Panc1 (cell line): ENCODE results near the gene ABCD4. TPM values are rescaled to one million over a fixed set of nuclear protein-coding genes. Genes with fewer than 3 reads are reported as not detected.

Experiments used
- ATAC-seq: fragments of 200-7000 bp; cut with Tn5 transposase; 2 replicates; pipeline ENCODE4 v1.9.1; 2020; ENCODE audit warnings: mild to moderate bottlenecking, moderate library complexity
- BruUV-seq: library from RNA; stranded (reverse); fragments of 400-500 nt; replicated peaks from 2 replicates; lab custom pipeline; 2021; lab: Mats Ljungman, UMichigan
- CTCF ChIA-PET: fragments of 300-600 bp; sonication (Branson Sonifier 250); formaldehyde crosslinking; loops from one replicate; lab custom pipeline; 2022; ENCODE audit warnings: antibody characterized with exemption; lab: Charles Lee
- POLR2A ChIA-PET: fragments of 300-600 bp; sonication (Branson Sonifier 250); formaldehyde crosslinking; loops from one replicate; lab custom pipeline; 2022; ENCODE audit warnings: antibody characterized with exemption; lab: Charles Lee
- DNase-seq: peaks from one replicate; pipeline ENCODE4 v3.0.0-alpha.2; 2010; ENCODE audit warnings: low read depth, low spot score
- H3K27ac ChIP-seq: 2 replicates; pipeline ENCODE4 v1.5.1; 2011; ENCODE audit warnings: mild to moderate bottlenecking, low read length, inconsistent platforms
- H3K27me3 ChIP-seq: fragments of 200-500 bp; sonication (Bioruptor generic); 2 replicates; pipeline ENCODE4 v1.6.0; 2014; ENCODE audit warnings: low read length, inconsistent platforms; ENCODE audit not compliant: control insufficient read depth, insufficient read depth
- H3K36me3 ChIP-seq: fragments of 200-500 bp; sonication (Bioruptor generic); 2 replicates; pipeline ENCODE4 v1.5.1; 2014; ENCODE audit warnings: inconsistent platforms, mild to moderate bottlenecking, low read length, moderate library complexity; ENCODE audit not compliant: control insufficient read depth, insufficient read depth
- H3K4me1 ChIP-seq: 2 replicates; pipeline ENCODE4 v1.5.1; 2011; ENCODE audit warnings: inconsistent platforms, mild to moderate bottlenecking, low read length, moderate library complexity; ENCODE audit not compliant: control insufficient read depth, insufficient read depth
- H3K4me3 ChIP-seq, 2 experiments: 2 replicates each; pipeline ENCODE4 v1.5.1; 2011 to 2012; ENCODE audit warnings: low read depth in 2 of 2, low read length in 2 of 2, mild to moderate bottlenecking in 2 of 2, inconsistent platforms in 1 of 2, moderate library complexity in 1 of 2
- H3K9me3 ChIP-seq: fragments of 200-500 bp; sonication (Bioruptor generic); 2 replicates; pipeline ENCODE4 v1.5.1; 2014; ENCODE audit warnings: low read depth, mild to moderate bottlenecking, inconsistent platforms, low read length, moderate library complexity; ENCODE audit not compliant: control insufficient read depth, insufficient read depth
- CTCF ChIP-seq: fragments of 450-650 bp; IDR thresholded peaks from 2 replicates; pipeline ENCODE4 v1.5.1; 2017; ENCODE audit warnings: mild to moderate bottlenecking
- POLR2AphosphoS5 ChIP-seq: IDR thresholded peaks from 2 replicates; pipeline ENCODE4 v1.6.1; 2012; ENCODE audit warnings: mild to moderate bottlenecking, low read depth, low read length, moderate library complexity
- REST ChIP-seq, 2 experiments: IDR thresholded peaks; 2 replicates each; pipeline ENCODE4 v1.6.1; 2011 to 2012; ENCODE audit warnings: low read depth in 2 of 2, control low read depth in 1 of 2, low read length in 1 of 2, mild to moderate bottlenecking in 1 of 2, moderate library complexity in 1 of 2; ENCODE audit not compliant: insufficient read depth in 1 of 2
- SIN3A ChIP-seq: IDR thresholded peaks from 2 replicates; pipeline ENCODE4 v1.6.1; 2012; ENCODE audit warnings: low read depth, mild to moderate bottlenecking, low read length, moderate library complexity, borderline replicate concordance; ENCODE audit not compliant: insufficient read depth
- TCF7L2 ChIP-seq: IDR thresholded peaks from 2 replicates; pipeline ENCODE4 v1.6.1; 2011; ENCODE audit warnings: mild to moderate bottlenecking, low read depth, low read length, inconsistent platforms
- in situ Hi-C: cut with HindIII; loops from 2 replicates; pipeline ENCODE4 v1.10.0; 2016; ENCODE audit warnings: low sequenced_read_pairs, low pct_unique_long_range_greater_than_20kb
- intact Hi-C: fragments of 100-400 bp; cut with micrococcal nuclease; formaldehyde crosslinking; loops from one replicate; pipeline ENCODE4 v1.10.0; 2022; ENCODE audit not compliant: unreplicated experiment
- total RNA-seq: library from RNA; stranded (reverse); gene quantifications from one replicate; pipeline ENCODE4 v1.2.1, GENCODE V29; 2021; ENCODE audit not compliant: unreplicated experiment

The ABCD4 gene
- total RNA-seq, 1 experiment from 2014 or later: 24.4 TPM

GRCh38 chr14:74257078-74257940 is 45.4 kb downstream of the ABCD4 start:
- H3K27ac ChIP-seq: no peak overlapping the region
- H3K4me3 ChIP-seq: peak overlapping the region; percentile 41 to 59
- ATAC-seq (peak; percentile 84), DNase-seq (no peak)
- BruUV-seq: no TSS peak
- no peaks in the 10 kb centered on the region for H3K36me3 ChIP-seq
- intact Hi-C loops: no loop called here
- H3K27me3 ChIP-seq: no peaks in the 10 kb centered on the region
- ChIA-PET CTCF (interaction anchor here (0.6 to 0.8 kb wide), 6 partner anchors 9 to 548 kb away, joined by 3 to 14 read pairs (median 5); no protein-coding TSS in a partner anchor), POLR2A (no interaction called here)
- H3K4me1 ChIP-seq: no peaks in the 10 kb centered on the region
- TF ChIP-seq POLR2AphosphoS5: no peak
- TF ChIP-seq REST (IDR thresholded peaks at IDR 0.05; ENCODE audit: insufficient read depth in 1 of 2, low read depth in 2 of 2, low read length in 1 of 2): no peak
- TF ChIP-seq SIN3A: no peak
- TF ChIP-seq TCF7L2: no peak
- peak; percentile 97 for TF ChIP-seq CTCF
- no peaks in the 10 kb centered on the region for H3K9me3 ChIP-seq
- in situ Hi-C loops: no loop called here

GRCh38 chr14:74255281-74255680 is 47.5 kb downstream of the ABCD4 start:
- Histone ChIP-seq H3K27ac (no peak overlapping the region), H3K9me3 (no peaks in the 10 kb centered on the region), H3K4me3 (no peak overlapping the region), H3K27me3 (no peaks in the 10 kb centered on the region), H3K4me1 (no peaks in the 10 kb centered on the region), H3K36me3 (no peaks in the 10 kb centered on the region)
- no peak for TF ChIP-seq POLR2AphosphoS5
- TF ChIP-seq SIN3A: no peak
- DNase-seq: no peak
- ATAC-seq: no peak
- ChIA-PET POLR2A (no interaction called here), CTCF (no interaction called here)
- no TSS peak for BruUV-seq
- in situ Hi-C loops: no loop called here
- intact Hi-C loops: no loop called here
